K562 (cell line): Measurements from ENCODE around the gene GTF2A2. TPM values are rescaled to one million over a fixed set of nuclear protein-coding genes. Genes with fewer than 3 reads are reported as not detected.

Experiments
- ATAC-seq: fragments of 200-7000 bp; cut with Tn5 transposase; 3 replicates; pipeline ENCODE4 v1.9.1; 2020; ENCODE audit warnings: moderate library complexity
- BruUV-seq: library from RNA; stranded (reverse); fragments of 400-500 nt; replicated peaks from 2 replicates; lab custom pipeline; 2021; lab: Mats Ljungman, UMichigan
- CTCF ChIA-PET: fragments of 300-600 bp; formaldehyde crosslinking; extraction: SDS; loops from one replicate; lab custom pipeline; 2021; ENCODE audit warnings: low intra/inter-chr PET ratio; lab: Yijun Ruan, JAX
- POLR2A ChIA-PET: fragments of 300-600, 350-650 bp; sonication (Branson Sonifier 250); formaldehyde crosslinking; extraction: SDS; loops from one replicate; lab custom pipeline; 2021; ENCODE audit warnings: antibody characterized with exemption, inconsistent platforms; lab: Yijun Ruan, JAX
- DNase-seq, 4 experiments: peaks; one replicate each; pipeline versions ENCODE4 v3.0.0 to v3.0.0-alpha.2; 2011 to 2018; ENCODE audit warnings: low spot score in 3 of 4, mixed read lengths in 3 of 4; ENCODE audit errors: extremely low read depth in 1 of 4
- FAIRE-seq: peaks from 2 replicates; lab custom pipeline; 2011; peaks lifted over from hg19 to GRCh38; lab: Jason Lieb, UNC
- H2AFZ ChIP-seq: 2 replicates; pipeline ENCODE4 v1.6.0; 2011; ENCODE audit warnings: low read depth, low read length, control low read depth, inconsistent platforms
- H3K27ac ChIP-seq: fragments of 200-600 bp; 3 replicates; pipeline ENCODE4 v1.8.0; 2011; ENCODE audit warnings: low read depth, mild to moderate bottlenecking, control low read depth, inconsistent platforms, low read length, moderate library complexity, mixed read lengths; ENCODE audit errors: extremely low read depth
- H3K27me3 ChIP-seq, 2 experiments: fragments of 300-600 bp in 1 of 2; 2 replicates in 1 of 2; 3 replicates in 1 of 2; pipeline versions ENCODE4 v1.6.0 to v1.8.0; 2011; ENCODE audit warnings: inconsistent platforms in 2 of 2, low read length in 2 of 2, mild to moderate bottlenecking in 1 of 2, mixed read lengths in 1 of 2, moderate library complexity in 1 of 2; ENCODE audit not compliant: control insufficient read depth in 2 of 2, insufficient read depth in 2 of 2
- H3K36me3 ChIP-seq: fragments of 300-600 bp; 3 replicates; pipeline ENCODE4 v1.8.0; 2011; ENCODE audit warnings: mild to moderate bottlenecking, low read length, inconsistent platforms; ENCODE audit not compliant: control insufficient read depth, insufficient read depth
- H3K4me1 ChIP-seq, 2 experiments: fragments of 200-600 bp in 1 of 2; replicated peaks in 1 of 2; 2 replicates in 1 of 2; 3 replicates in 1 of 2; pipeline versions ENCODE4 v1.5.1 to v1.8.0; 2011; ENCODE audit warnings: inconsistent platforms in 2 of 2, low read length in 2 of 2, mild to moderate bottlenecking in 1 of 2, mixed read lengths in 1 of 2, moderate library complexity in 1 of 2; ENCODE audit not compliant: control insufficient read depth in 2 of 2, insufficient read depth in 2 of 2
- H3K4me2 ChIP-seq: 2 replicates; pipeline ENCODE4 v1.6.1; 2011; ENCODE audit warnings: low read length, control low read depth, inconsistent platforms, mixed read lengths; ENCODE audit not compliant: insufficient read depth
- H3K4me3 ChIP-seq: fragments of 200-600 bp; sonication (generic), shearing (Covaris generic); 2 replicates; pipeline ENCODE4 v1.5.1; 2016; ENCODE audit warnings: control low read depth, inconsistent platforms
- H3K79me2 ChIP-seq: fragments of 200-600 bp; 3 replicates; pipeline ENCODE4 v1.8.0; 2011; ENCODE audit warnings: low read length, inconsistent platforms; ENCODE audit not compliant: control insufficient read depth, insufficient read depth
- H3K9ac ChIP-seq, 2 experiments: 2 replicates each; pipeline versions ENCODE4 v1.6.0 to v1.6.1; 2011; ENCODE audit warnings: low read depth in 2 of 2, low read length in 2 of 2, control low read depth in 1 of 2, inconsistent platforms in 1 of 2, mild to moderate bottlenecking in 1 of 2, mixed read lengths in 1 of 2; ENCODE audit not compliant: insufficient read depth in 1 of 2
- H3K9me1 ChIP-seq: one replicate; pipeline ENCODE4 v1.6.0; 2011; ENCODE audit warnings: inconsistent platforms, mild to moderate bottlenecking, low read length, moderate library complexity; ENCODE audit not compliant: control insufficient read depth, insufficient read depth
- H3K9me3 ChIP-seq: replicated peaks from 2 replicates; pipeline ENCODE4 v1.5.1; 2011; ENCODE audit warnings: low read depth, low read length, inconsistent platforms; ENCODE audit not compliant: control insufficient read depth, insufficient read depth
- H4K20me1 ChIP-seq: replicated peaks from 2 replicates; pipeline ENCODE4 v1.6.1; 2011; ENCODE audit warnings: low read length, inconsistent platforms, mixed read lengths; ENCODE audit not compliant: control insufficient read depth, insufficient read depth
- ATF7 ChIP-seq: fragments of 450-650 bp; IDR thresholded peaks from 2 replicates; pipeline ENCODE4 v1.7.1; 2014; ENCODE audit warnings: mild to moderate bottlenecking, moderate library complexity
- CEBPB ChIP-seq: fragments of 450-650 bp; IDR thresholded peaks from 2 replicates; pipeline ENCODE4 v1.6.1; 2016; ENCODE audit warnings: missing genetic modification characterization, missing compliant biosample characterization
- CEBPG ChIP-seq, 3 experiments: fragments of 200-800 bp in 1 of 3; sonication (Bioruptor generic) in 1 of 3; sonication (generic) in 1 of 3; formaldehyde crosslinking in 1 of 3; IDR thresholded peaks in 2 of 3; conservative IDR thresholded peaks in 1 of 3; 2 replicates each; pipeline versions ENCODE4 v1.6.1 to v1.8.0; 2016 to 2022; ENCODE audit warnings: missing compliant biosample characterization in 2 of 3, missing genetic modification characterization in 2 of 3, mild to moderate bottlenecking in 1 of 3, missing genetic modification reagents in 1 of 3
- ETV1 ChIP-seq: fragments of 450-650 bp; conservative IDR thresholded peaks from 2 replicates; pipeline ENCODE4 v1.6.1; 2016; ENCODE audit warnings: missing genetic modification characterization, control low read depth, low read depth, missing compliant biosample characterization
- GTF2B ChIP-seq: IDR thresholded peaks from 2 replicates; pipeline ENCODE4 v1.6.1; 2011; ENCODE audit not compliant: insufficient read length; ENCODE audit errors: extremely low read depth
- NR3C1 ChIP-seq: sonication (generic); formaldehyde crosslinking; IDR thresholded peaks from 2 replicates; pipeline ENCODE4 v1.8.1; 2022; ENCODE audit warnings: missing genetic modification reagents
- OTX1 ChIP-seq: fragments of 450-650 bp; formaldehyde crosslinking; IDR thresholded peaks from 2 replicates; pipeline ENCODE4 v1.4.0; 2022; ENCODE audit warnings: mild to moderate bottlenecking
- SOX6 ChIP-seq: fragments of 450-650 bp; IDR thresholded peaks from 2 replicates; pipeline ENCODE4 v1.6.1; 2014; ENCODE audit warnings: mild to moderate bottlenecking
- TCF7L2 ChIP-seq: fragments of 150-350 bp; IDR thresholded peaks from 2 replicates; pipeline ENCODE4 v1.6.1; 2016; ENCODE audit warnings: low read depth, mild to moderate bottlenecking, low read length, moderate library complexity
- THAP7 ChIP-seq: fragments of 250-450 bp; sonication (Bioruptor Pico); IDR thresholded peaks from 2 replicates; pipeline ENCODE4 v1.5.0; 2021
- ZNF232 ChIP-seq: sonication (generic); formaldehyde crosslinking; IDR thresholded peaks from 2 replicates; pipeline ENCODE4 v1.8.0; 2022; ENCODE audit warnings: mild to moderate bottlenecking, missing genetic modification reagents
- ZNF75A ChIP-seq: fragments of 450-650 bp; formaldehyde crosslinking; IDR thresholded peaks from 2 replicates; pipeline ENCODE4 v1.4.0; 2020; ENCODE audit warnings: mild to moderate bottlenecking
- WGBS: fragments of 100-300 bp; shearing (Covaris generic); methylation state at CpG from one replicate; pipeline ENCODE4 v1.1.6; 2016; ENCODE audit warnings: low coverage, mixed read lengths; ENCODE audit not compliant: insufficient coverage; ENCODE audit errors: missing lambda C conversion rate; 5-methylcytosine and 5-hydroxymethylcytosine counted together
- in situ Hi-C: fragments of 300-500 bp; cut with MboI; formaldehyde crosslinking; loops from 4 replicates; pipeline ENCODE4 v1.15.0; 2018; ENCODE audit warnings: inconsistent platforms, mixed read lengths
- intact Hi-C: fragments of 100-400 bp; cut with micrococcal nuclease; formaldehyde crosslinking; loops from 2 replicates; pipeline ENCODE4 v1.14.2; 2022
- polyA plus RNA-seq, 8 experiments: library from polyadenylated mRNA; depleted of rRNA in 4 of 8; stranded (reverse) in 5 of 8; unstranded in 3 of 8; fragments of >200 nt; fragmentation: Nextera tagmentation in 2 of 8; fragmentation: Illumina TruSeq in 1 of 8; extraction: Ambion mirVana in 2 of 8; extraction: Trizol in 1 of 8; gene quantifications; 2 replicates each; pipeline versions ENCODE4 v1.2.1 to v1.2.3, GENCODE V29; 2011 to 2014; ENCODE audit warnings: inconsistent platforms in 1 of 8, missing spikeins in 1 of 8
- total RNA-seq, 7 experiments: library from RNA; depleted of rRNA in 6 of 7; stranded (reverse); fragments of >200 nt in 6 of 7; fragmentation: Illumina TruSeq in 2 of 7; extraction: Trizol in 2 of 7; gene quantifications; 2 replicates each; pipeline versions ENCODE4 v1.2.1 to v1.2.3, GENCODE V29; 2011 to 2021; ENCODE audit warnings: low replicate concordance in 1 of 7
- TF ChIP-seq, protein P1 (sequence below): fragments of 250-450 bp; sonication (Bioruptor Pico); IDR thresholded peaks from 2 replicates; pipeline ENCODE4 v1.4.0; 2020; ENCODE audit warnings: mild to moderate bottlenecking, moderate library complexity, borderline replicate concordance
- TF ChIP-seq, protein P2 (sequence below): IDR thresholded peaks from 3 replicates; pipeline ENCODE4 v1.6.1; 2011; ENCODE audit warnings: borderline replicate concordance, mild to moderate bottlenecking; ENCODE audit not compliant: insufficient read length, insufficient read depth

The GTF2A2 gene
- total and polyA plus RNA-seq, 9 of the 15 experiments (the other 6 are each of a cell fraction or from before 2014, with no cell fraction given) = 128 to 656 (median 172) TPM

DNA sequence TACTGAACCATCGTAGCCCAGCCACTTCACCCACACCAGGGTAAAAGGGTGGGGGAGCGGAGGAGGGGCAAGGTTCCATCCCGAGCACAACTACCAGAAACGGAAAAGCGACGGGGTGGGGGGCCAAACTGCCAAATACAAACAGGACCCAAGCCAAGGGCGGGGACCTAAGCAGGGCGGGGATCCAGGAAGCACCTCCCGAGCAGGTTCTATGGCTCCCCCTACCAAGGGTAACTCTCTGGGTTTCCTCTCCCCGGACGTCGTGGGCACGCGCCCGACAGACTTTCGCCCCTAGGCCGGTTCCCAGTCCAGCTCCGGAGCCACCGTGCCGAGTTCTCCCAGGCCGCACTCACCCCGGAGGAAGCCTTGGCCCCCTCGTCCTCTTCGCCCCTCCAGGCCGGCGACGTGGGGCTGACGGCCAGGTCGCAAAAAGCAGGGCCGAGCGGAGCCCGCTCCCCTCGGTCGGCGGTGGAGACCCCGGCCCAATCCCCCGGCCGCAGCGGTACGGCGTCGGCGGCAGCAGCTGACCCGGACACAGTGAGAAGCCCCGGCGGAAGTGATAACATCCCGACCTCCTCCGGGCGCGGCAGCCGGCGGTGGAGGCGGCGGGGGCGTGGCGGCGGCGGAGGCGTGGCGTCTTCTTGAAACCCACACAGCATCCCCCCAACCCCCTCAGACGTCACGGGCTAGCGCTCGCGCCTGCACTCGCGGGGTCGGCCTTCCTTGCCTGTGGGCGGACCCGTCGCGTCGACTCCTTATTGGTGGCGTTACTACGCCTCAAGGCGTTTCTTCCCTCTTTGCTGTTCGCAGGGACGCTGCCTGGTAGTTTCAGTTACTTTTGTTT is 31.7 kb upstream of the GTF2A2 start, which contains the start of gene BNIP2 (continued):
- no peak for TF ChIP-seq GTF2B

DNA sequence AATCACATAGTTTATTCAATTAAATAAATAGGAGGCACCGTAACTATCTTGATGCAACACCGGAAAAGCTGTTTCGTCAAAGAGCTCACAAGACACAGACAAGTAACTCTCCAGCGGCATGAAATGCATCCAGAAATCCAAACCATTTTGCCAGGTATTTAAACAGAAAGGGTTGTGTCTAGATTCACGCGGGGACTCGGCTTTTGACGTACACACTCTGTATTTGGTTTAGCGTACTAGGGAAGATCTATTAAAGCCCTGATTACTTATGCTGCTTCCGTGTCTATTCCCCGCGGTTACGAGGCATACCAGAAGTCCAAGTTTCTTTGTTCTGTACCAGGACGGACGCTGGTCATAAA is 31.1 kb upstream of the GTF2A2 start:
- POLR2A ChIA-PET = interaction anchor here (1.0 to 2.0 kb wide), 6 partner anchors 11 to 790 kb away, joined by 3 to 7 read pairs (median 4); partner anchors contain the start of gene GTF2A2
- intact Hi-C loops (loop anchor here (2.0 kb wide), 1 partner anchor 790 kb away; the partner anchor contains the start of gene ICE2), in situ Hi-C loops (no loop called here)
- peak overlapping the region; percentile 98 for H3K9ac ChIP-seq
- peak overlapping the region; percentile 87 for H3K4me2 ChIP-seq
- H3K4me3 ChIP-seq = peak overlapping the region; percentile 98
- no peaks in the 10 kb centered on the region for H3K9me1 ChIP-seq
- H4K20me1 ChIP-seq = peaks cover 11% of the 10 kb centered on the region; the same call in 1 of the 2 replicates
- H3K36me3 ChIP-seq = peaks cover 25% of the 10 kb centered on the region
- FAIRE-seq = peak; percentile 67
- H3K27ac ChIP-seq = peak overlapping the region; percentile 99
- BruUV-seq = TSS peak; percentile 44
- CTCF ChIA-PET = no interaction called here
- peaks cover 57% of the 10 kb centered on the region for H3K79me2 ChIP-seq
- peak overlapping the region; percentile 89 for H2AFZ ChIP-seq
- no peaks in the 10 kb centered on the region for H3K9me3 ChIP-seq
- ATAC-seq = peak; percentile 4
- peaks cover 12 to 17% of the 10 kb centered on the region in 2 experiments for H3K4me1 ChIP-seq
- WGBS = under 1% methylated on average over 15 of the region's 15 CpGs
- H3K27me3 ChIP-seq = no peaks in the 10 kb centered on the region
- peak in 1 of 4 experiments; percentile 46 for DNase-seq
- TF ChIP-seq ETV1 (tag) = peak; percentile 5
- peak; percentile 61 for TF ChIP-seq CEBPB (tag)
- TF ChIP-seq ZNF232 (CRISPR knock-in tag) = no peak
- TF ChIP-seq NR3C1 (CRISPR knock-in tag) = no peak
- TF ChIP-seq ATF7 = no peak
- TF ChIP-seq ZNF75A = no peak
- no peak for TF ChIP-seq TCF7L2
- TF ChIP-seq, protein P1, sequence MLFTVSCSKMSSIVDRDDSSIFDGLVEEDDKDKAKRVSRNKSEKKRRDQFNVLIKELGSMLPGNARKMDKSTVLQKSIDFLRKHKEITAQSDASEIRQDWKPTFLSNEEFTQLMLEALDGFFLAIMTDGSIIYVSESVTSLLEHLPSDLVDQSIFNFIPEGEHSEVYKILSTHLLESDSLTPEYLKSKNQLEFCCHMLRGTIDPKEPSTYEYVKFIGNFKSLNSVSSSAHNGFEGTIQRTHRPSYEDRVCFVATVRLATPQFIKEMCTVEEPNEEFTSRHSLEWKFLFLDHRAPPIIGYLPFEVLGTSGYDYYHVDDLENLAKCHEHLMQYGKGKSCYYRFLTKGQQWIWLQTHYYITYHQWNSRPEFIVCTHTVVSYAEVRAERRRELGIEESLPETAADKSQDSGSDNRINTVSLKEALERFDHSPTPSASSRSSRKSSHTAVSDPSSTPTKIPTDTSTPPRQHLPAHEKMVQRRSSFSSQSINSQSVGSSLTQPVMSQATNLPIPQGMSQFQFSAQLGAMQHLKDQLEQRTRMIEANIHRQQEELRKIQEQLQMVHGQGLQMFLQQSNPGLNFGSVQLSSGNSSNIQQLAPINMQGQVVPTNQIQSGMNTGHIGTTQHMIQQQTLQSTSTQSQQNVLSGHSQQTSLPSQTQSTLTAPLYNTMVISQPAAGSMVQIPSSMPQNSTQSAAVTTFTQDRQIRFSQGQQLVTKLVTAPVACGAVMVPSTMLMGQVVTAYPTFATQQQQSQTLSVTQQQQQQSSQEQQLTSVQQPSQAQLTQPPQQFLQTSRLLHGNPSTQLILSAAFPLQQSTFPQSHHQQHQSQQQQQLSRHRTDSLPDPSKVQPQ (CRISPR knock-in tag) = no peak
- no peak for TF ChIP-seq CEBPG (CRISPR knock-in tag; IDR thresholded peaks at IDR 0.05)
- peak; percentile 30 to 56; a peak in 2 of 4 replicates for TF ChIP-seq CEBPG (tag; conservative IDR thresholded peaks at IDR 0.05 in 1 of 2, IDR thresholded peaks at IDR 0.05 in 1 of 2)
- 0 out of 2 replicates have a peak, but pooled peaks have one; percentile 2 for TF ChIP-seq OTX1
- 0 out of 2 replicates have a peak, but pooled peaks have one; percentile 25 for TF ChIP-seq THAP7 (CRISPR knock-in tag)
- no peak for TF ChIP-seq SOX6
- TF ChIP-seq, protein P2, sequence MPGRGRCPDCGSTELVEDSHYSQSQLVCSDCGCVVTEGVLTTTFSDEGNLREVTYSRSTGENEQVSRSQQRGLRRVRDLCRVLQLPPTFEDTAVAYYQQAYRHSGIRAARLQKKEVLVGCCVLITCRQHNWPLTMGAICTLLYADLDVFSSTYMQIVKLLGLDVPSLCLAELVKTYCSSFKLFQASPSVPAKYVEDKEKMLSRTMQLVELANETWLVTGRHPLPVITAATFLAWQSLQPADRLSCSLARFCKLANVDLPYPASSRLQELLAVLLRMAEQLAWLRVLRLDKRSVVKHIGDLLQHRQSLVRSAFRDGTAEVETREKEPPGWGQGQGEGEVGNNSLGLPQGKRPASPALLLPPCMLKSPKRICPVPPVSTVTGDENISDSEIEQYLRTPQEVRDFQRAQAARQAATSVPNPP = no peak
